Osteocyte (in vitro differentiated cells): ENCODE results near the gene SLCO3A1. TPM values are rescaled to one million over a fixed set of nuclear protein-coding genes. Genes with fewer than 3 reads are reported as not detected.

Experiments
- DNase-seq: peaks from one replicate; pipeline ENCODE4 v3.0.0; 2021; ENCODE audit warnings: mixed read lengths; ENCODE audit not compliant: unreplicated experiment; ENCODE audit errors: extremely low spot score
- H3K27ac Mint-ChIP-seq: one replicate; pipeline ENCODE4 v1.8.0; 2021; ENCODE audit warnings: mild to moderate bottlenecking, mixed read lengths; ENCODE audit not compliant: unreplicated experiment
- H3K27me3 Mint-ChIP-seq: one replicate; pipeline ENCODE4 v1.8.0; 2021; ENCODE audit warnings: mixed read lengths; ENCODE audit not compliant: unreplicated experiment
- H3K36me3 Mint-ChIP-seq: one replicate; pipeline ENCODE4 v1.8.0; 2021; ENCODE audit warnings: mixed read lengths; ENCODE audit not compliant: unreplicated experiment
- H3K4me1 Mint-ChIP-seq: one replicate; pipeline ENCODE4 v1.8.0; 2021; ENCODE audit warnings: mixed read lengths; ENCODE audit not compliant: unreplicated experiment
- H3K4me3 Mint-ChIP-seq: one replicate; pipeline ENCODE4 v1.8.0; 2021; ENCODE audit warnings: mild to moderate bottlenecking, moderate library complexity, mixed read lengths; ENCODE audit not compliant: unreplicated experiment
- H3K9me3 Mint-ChIP-seq: one replicate; pipeline ENCODE4 v1.8.0; 2021; ENCODE audit warnings: mixed read lengths; ENCODE audit not compliant: unreplicated experiment
- total RNA-seq: library from RNA; stranded (reverse); gene quantifications from 2 replicates; pipeline ENCODE4 v1.2.1, GENCODE V29; 2021
- TF ChIP-seq, protein P1 (sequence below): fragments of 200-600 bp; sonication (generic); IDR thresholded peaks from 2 replicates; pipeline ENCODE4 v1.5.0; 2021; ENCODE audit warnings: antibody characterized with exemption, mild to moderate bottlenecking, moderate library complexity

The SLCO3A1 gene
- total RNA-seq, 1 donor from 2014 or later, result 1.3 TPM

DNA sequence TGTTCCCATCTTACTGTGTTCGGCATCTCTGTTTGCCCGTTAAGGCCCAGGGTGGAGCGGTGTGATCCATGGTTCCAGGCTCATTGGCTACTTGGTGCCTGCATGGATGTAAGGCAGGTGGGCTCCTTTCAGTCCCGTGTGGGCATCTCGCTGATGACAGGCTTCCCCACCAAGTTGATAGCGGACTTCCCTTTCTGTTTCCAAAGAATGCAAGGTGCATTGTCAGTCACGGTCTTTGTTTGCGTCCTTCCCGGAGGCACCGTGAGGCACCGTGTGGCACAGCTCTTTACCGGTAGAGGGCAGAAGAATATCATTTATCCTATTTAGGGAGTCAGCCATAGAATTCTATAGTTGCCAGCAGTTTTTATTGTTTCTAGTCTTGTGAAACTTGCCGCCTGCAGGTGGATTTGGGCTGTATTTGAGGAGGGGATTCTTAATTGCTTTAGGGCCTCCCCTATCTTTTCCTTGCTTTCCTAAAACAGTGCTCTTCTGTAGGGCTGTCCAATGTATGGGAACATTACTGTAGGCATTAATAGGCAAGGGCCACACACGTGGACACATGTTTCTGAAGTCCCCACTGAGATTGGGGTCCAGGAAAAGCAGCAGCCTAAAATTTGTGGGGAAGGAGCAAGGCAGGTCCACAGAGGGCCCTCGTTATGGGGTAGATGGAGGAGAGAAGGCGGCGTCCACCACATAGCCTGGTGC lies 244.1 kb downstream of the SLCO3A1 start:
- TF ChIP-seq, protein P1, sequence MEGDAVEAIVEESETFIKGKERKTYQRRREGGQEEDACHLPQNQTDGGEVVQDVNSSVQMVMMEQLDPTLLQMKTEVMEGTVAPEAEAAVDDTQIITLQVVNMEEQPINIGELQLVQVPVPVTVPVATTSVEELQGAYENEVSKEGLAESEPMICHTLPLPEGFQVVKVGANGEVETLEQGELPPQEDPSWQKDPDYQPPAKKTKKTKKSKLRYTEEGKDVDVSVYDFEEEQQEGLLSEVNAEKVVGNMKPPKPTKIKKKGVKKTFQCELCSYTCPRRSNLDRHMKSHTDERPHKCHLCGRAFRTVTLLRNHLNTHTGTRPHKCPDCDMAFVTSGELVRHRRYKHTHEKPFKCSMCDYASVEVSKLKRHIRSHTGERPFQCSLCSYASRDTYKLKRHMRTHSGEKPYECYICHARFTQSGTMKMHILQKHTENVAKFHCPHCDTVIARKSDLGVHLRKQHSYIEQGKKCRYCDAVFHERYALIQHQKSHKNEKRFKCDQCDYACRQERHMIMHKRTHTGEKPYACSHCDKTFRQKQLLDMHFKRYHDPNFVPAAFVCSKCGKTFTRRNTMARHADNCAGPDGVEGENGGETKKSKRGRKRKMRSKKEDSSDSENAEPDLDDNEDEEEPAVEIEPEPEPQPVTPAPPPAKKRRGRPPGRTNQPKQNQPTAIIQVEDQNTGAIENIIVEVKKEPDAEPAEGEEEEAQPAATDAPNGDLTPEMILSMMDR, result peak; percentile 84
- Mint-ChIP-seq H3K4me3 (no peak overlapping the region), H3K27ac (no peak overlapping the region), H3K27me3 (peaks cover 28% of the 10 kb centered on the region), H3K9me3 (no peaks in the 10 kb centered on the region), H3K36me3 (no peaks in the 10 kb centered on the region), H3K4me1 (no peaks in the 10 kb centered on the region)
- DNase-seq, result no peak

DNA sequence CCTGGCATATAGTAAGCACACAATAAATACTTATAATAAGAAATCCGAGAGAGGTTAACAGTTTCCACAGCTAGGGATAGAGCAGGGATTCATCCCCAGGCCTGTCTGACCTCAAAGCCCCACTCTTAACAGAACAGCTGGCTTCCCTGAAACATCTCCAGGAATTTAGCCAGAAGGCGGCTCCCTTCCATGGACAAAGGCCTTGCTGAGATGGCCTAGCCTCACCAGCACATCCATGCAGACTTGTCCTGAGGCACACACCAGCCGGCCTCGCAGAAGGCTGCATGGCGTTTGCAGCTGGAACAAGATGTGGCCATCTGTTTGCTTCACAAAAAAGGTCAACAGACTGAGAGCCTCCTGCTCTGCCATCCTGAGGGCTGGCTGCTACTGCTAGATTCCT lies 245.4 kb downstream of the SLCO3A1 start:
- TF ChIP-seq, protein P1, result no peak
- no peak for DNase-seq
- no peak overlapping the region for H3K27ac Mint-ChIP-seq

DNA sequence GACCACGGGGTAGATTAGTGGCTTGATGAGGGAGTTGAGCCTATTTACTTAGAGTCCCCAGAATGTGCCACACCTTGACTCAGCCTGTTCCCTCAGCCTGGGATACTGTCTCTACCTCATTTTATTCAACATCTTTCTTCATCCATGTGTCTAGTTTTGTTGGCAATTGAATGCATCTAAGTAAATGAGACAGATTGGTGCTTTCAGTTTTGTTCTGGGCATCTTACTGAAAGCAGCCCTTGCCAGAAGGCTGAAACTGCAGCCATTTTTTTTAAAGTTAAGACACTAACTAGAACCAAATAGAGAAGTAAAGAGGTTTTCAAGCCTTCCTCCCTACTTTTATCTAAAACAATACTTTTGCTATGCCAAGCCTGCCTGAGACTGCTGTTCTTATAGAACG lies 246.8 kb downstream of the SLCO3A1 start:
- Mint-ChIP-seq H3K27me3 (peaks cover 24% of the 10 kb centered on the region), H3K9me3 (no peaks in the 10 kb centered on the region), H3K27ac (no peak overlapping the region), H3K4me3 (no peak overlapping the region), H3K36me3 (no peaks in the 10 kb centered on the region), H3K4me1 (no peaks in the 10 kb centered on the region)
- DNase-seq, result no peak
- TF ChIP-seq, protein P1, result no peak

More for the DNA sequence above, 245.4 kb downstream of the SLCO3A1 start:
- Mint-ChIP-seq H3K4me3 (no peak overlapping the region), H3K27me3 (peaks cover 24% of the 10 kb centered on the region), H3K36me3 (no peaks in the 10 kb centered on the region), H3K9me3 (no peaks in the 10 kb centered on the region), H3K4me1 (no peaks in the 10 kb centered on the region)

DNA sequence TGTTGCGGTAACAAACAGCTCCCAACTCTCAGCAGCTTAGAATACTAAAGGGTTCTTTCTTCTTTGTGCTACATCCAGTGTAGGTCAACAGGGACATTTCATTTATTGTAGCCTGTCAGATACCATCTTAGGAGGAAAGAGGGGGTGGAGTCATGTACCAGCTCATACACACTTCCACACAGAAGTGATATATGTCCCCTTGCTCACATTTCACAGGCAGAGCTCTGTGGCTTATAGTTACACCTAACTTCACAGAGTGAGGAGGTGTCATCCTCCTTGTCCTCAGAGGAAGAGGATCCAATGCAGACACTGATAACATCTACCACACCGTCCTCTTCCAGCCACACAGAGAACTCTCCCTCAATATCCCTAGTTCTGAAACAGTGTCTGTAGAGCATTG lies 247.2 kb downstream of the SLCO3A1 start:
- H3K27ac Mint-ChIP-seq, result no peak overlapping the region
- H3K36me3 Mint-ChIP-seq, result no peaks in the 10 kb centered on the region
- H3K4me3 Mint-ChIP-seq, result no peak overlapping the region
- no peaks in the 10 kb centered on the region for H3K4me1 Mint-ChIP-seq
- DNase-seq, result no peak
- H3K27me3 Mint-ChIP-seq, result peaks cover 24% of the 10 kb centered on the region
- H3K9me3 Mint-ChIP-seq, result no peaks in the 10 kb centered on the region
- TF ChIP-seq, protein P1, result no peak

DNA sequence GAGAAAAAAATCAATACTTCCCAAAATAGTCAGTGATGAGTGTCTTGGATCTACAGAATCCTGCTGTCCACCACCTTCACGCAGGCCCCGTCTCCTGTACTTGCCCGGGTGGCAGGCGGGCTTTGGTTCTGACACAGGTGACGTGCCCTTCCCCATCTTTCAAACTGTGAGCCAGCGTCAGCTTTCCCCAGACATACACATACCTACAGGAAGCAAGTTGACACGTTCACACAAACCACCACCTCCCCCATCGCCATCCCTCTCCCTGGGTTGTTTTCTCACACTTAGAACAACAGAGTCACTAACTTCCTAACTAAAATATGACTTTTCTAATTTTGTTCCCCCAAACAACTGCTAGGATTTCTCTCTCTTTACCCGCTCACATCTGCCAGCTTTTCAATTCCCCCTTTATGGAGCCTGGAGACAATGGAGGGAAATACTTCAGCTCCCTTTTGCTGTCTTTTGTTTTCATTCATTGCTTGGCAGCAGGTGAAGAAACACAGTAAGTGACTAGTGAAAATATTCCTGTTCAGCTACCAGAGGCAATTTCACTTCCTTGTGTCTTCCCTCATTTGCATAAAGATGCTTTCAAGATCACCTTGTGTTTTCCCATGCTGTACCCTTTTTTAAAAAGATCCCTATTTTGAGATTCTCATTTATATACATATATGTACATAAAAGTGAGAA lies 248.3 kb downstream of the SLCO3A1 start:
- TF ChIP-seq, protein P1, result no peak
- Mint-ChIP-seq H3K36me3 (no peaks in the 10 kb centered on the region), H3K27ac (no peak overlapping the region), H3K4me1 (no peaks in the 10 kb centered on the region), H3K9me3 (no peaks in the 10 kb centered on the region), H3K27me3 (peaks cover 20% of the 10 kb centered on the region), H3K4me3 (no peak overlapping the region)
- DNase-seq, result no peak
